ENCODE measurements around the gene CYTH4.
A peak's percentile ranks its signal among the peaks of the same experiment; 100 is the strongest.

Gene CYTH4

GRCh38 chr22:37280718-37281117 lies 1.6 kb upstream of the CYTH4 start:
- Histone ChIP-seq H3K9me3 (ENCODE audit: insufficient read depth, low read length) (peaks cover 4% of the 10 kb centered on the region; the same call in 1 of the 2 replicates), H3K9ac (ENCODE audit: insufficient read length, low read depth) (no peak overlapping the region), H3K27me3 (ENCODE audit: insufficient read depth, insufficient read length) (no peaks in the 10 kb centered on the region), H3K4me1 (ENCODE audit: insufficient read depth, insufficient read length) (peaks cover 21% of the 10 kb centered on the region), H3K4me3 (ENCODE audit: insufficient read length, low read depth) (no peak overlapping the region), H3K36me3 (ENCODE audit: insufficient read depth, insufficient read length, low read length) (no peaks in the 10 kb centered on the region)
- no peak for DNase-seq (ENCODE audit: low read depth, low spot score)
- TF ChIP-seq SUZ12 (IDR thresholded peaks at IDR 0.05; ENCODE audit: extremely low read depth, insufficient read depth, insufficient read length) (no peak), YY1 (IDR thresholded peaks at IDR 0.05; ENCODE audit: insufficient read depth, insufficient read length) (no peak), ZNF274 (IDR thresholded peaks at IDR 0.05; ENCODE audit: low read depth, low read length) (no peak)

DNA sequence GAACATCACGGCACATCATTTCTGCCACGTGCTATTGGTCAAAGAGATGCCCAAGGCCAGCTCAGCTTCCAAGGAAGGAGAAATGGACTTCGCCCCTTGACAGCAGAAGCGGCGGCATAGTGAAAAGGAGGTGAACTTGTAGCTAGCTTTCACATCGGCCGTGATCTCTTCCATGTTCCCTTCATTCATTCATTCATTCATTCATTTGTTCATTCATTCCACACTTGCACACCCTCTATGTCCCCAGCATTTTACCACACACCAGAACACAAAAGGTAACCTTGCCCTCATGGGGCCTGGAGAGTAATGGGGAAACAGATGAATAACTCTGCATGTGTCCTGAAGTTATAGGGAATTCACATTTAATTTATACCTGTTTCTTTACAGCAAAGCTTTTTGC lies 1.1 kb upstream of the CYTH4 start:
- H3K9ac ChIP-seq (ENCODE audit: insufficient read length, low read depth) = no peak overlapping the region
- H3K4me3 ChIP-seq (ENCODE audit: insufficient read length, low read depth) = no peak overlapping the region
- H3K4me1 ChIP-seq (ENCODE audit: insufficient read depth, insufficient read length) = peaks cover 21% of the 10 kb centered on the region
- no peaks in the 10 kb centered on the region for H3K36me3 ChIP-seq (ENCODE audit: insufficient read depth, insufficient read length, low read length)
- no peak for DNase-seq (ENCODE audit: low read depth, low spot score)
- peaks cover 4% of the 10 kb centered on the region; the same call in 1 of the 2 replicates for H3K9me3 ChIP-seq (ENCODE audit: insufficient read depth, low read length)
- TF ChIP-seq SUZ12 (IDR thresholded peaks at IDR 0.05; ENCODE audit: extremely low read depth, insufficient read depth, insufficient read length) (no peak), ZNF274 (IDR thresholded peaks at IDR 0.05; ENCODE audit: low read depth, low read length) (no peak), YY1 (IDR thresholded peaks at IDR 0.05; ENCODE audit: insufficient read depth, insufficient read length) (no peak)
- no peaks in the 10 kb centered on the region for H3K27me3 ChIP-seq (ENCODE audit: insufficient read depth, insufficient read length)

DNA sequence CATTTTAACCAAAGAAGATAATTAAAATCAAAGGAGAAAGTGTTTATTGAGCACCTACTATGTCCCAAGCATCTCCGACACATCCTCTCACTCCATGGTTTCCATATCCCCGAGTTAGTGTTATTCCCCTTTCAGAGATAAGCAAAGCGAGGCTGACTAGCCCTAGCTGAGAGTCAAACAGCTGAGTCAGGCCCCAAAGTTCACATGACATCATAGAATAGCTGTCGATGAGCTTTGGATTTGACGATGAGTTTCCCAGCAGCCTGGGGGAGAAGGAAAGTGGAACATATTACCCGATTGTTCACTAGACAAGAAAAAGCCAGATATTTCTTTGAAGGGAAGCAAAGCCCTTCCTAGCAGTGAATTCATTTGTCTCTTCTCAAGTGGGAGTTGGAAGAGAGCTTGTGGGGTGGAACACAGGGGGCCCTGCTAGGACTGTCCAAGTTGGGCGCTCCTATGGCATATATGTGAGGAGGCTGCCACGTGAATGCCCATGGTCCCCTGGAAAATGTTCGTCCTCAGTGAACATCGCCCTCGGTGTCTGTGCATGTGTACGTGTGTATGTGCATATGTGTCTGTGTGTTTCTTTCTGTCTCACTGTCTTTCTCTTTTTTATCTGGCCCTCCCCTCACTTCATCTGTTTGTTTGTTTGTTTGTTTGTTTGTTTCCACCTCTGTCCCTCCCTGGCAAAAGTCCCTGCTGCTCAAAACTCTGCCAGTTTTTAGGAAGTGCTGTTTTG lies 493 bp upstream of the CYTH4 start:
- TF ChIP-seq ZNF274 (IDR thresholded peaks at IDR 0.05; ENCODE audit: low read depth, low read length) (no peak), SUZ12 (IDR thresholded peaks at IDR 0.05; ENCODE audit: extremely low read depth, insufficient read depth, insufficient read length) (no peak), YY1 (IDR thresholded peaks at IDR 0.05; ENCODE audit: insufficient read depth, insufficient read length) (no peak)
- H3K4me1 ChIP-seq (ENCODE audit: insufficient read depth, insufficient read length) = peaks cover 21% of the 10 kb centered on the region
- no peak for DNase-seq (ENCODE audit: low read depth, low spot score)
- H3K4me3 ChIP-seq (ENCODE audit: insufficient read length, low read depth) = no peak overlapping the region
- peaks cover 4% of the 10 kb centered on the region; the same call in 1 of the 2 replicates for H3K9me3 ChIP-seq (ENCODE audit: insufficient read depth, low read length)
- H3K9ac ChIP-seq (ENCODE audit: insufficient read length, low read depth) = no peak overlapping the region
- H3K27me3 ChIP-seq (ENCODE audit: insufficient read depth, insufficient read length) = no peaks in the 10 kb centered on the region
- H3K36me3 ChIP-seq (ENCODE audit: insufficient read depth, insufficient read length, low read length) = no peaks in the 10 kb centered on the region

GRCh38 chr22:37283393-37283937 lies 1.2 kb downstream of the CYTH4 start:
- Histone ChIP-seq H3K4me3 (ENCODE audit: insufficient read length, low read depth) (no peak overlapping the region), H3K9ac (ENCODE audit: insufficient read length, low read depth) (no peak overlapping the region), H3K36me3 (ENCODE audit: insufficient read depth, insufficient read length, low read length) (no peaks in the 10 kb centered on the region), H3K27me3 (ENCODE audit: insufficient read depth, insufficient read length) (no peaks in the 10 kb centered on the region), H3K4me1 (ENCODE audit: insufficient read depth, insufficient read length) (peaks cover 21% of the 10 kb centered on the region), H3K9me3 (ENCODE audit: insufficient read depth, low read length) (peaks cover 4% of the 10 kb centered on the region; the same call in 1 of the 2 replicates)
- TF ChIP-seq SUZ12 (IDR thresholded peaks at IDR 0.05; ENCODE audit: extremely low read depth, insufficient read depth, insufficient read length) (no peak), ZNF274 (IDR thresholded peaks at IDR 0.05; ENCODE audit: low read depth, low read length) (no peak), YY1 (IDR thresholded peaks at IDR 0.05; ENCODE audit: insufficient read depth, insufficient read length) (no peak)
- DNase-seq (ENCODE audit: low read depth, low spot score) = no peak

DNA sequence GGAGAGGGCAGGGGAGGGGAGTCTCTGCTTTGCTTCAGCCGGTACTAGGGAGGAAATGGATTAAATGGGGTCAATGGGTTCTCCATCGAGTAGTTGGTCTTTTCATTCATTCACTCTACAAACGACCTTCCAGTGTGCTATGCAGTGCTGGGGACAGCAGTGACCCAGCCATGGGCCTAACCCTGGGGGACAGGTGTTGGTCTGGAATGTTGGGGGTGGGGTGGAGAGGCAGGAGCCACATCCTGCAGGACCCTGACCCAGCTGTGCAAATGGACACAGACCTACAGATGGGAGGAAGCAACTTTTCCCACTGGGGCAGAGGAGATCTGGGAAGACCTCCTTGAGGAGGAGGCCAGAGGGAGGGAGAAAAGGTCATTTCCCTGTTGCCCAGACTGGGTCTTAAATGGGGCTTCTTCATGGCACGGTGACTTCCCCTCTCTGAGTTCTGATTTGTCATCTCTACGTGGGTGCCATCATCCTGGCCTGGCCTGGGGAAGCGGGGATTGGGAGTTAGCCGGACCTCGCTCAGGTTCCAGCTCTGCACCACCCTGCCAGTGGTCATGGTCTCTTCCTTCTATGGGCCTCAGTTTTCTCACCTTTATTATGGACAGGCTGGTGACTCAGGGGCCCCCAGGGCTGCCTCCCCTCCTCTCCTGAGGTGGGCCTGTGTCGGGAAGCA lies 2.0 kb downstream of the CYTH4 start:
- Histone ChIP-seq H3K9me3 (ENCODE audit: insufficient read depth, low read length) (peaks cover 4% of the 10 kb centered on the region; the same call in 1 of the 2 replicates), H3K9ac (ENCODE audit: insufficient read length, low read depth) (peak overlapping the region; percentile 21), H3K27me3 (ENCODE audit: insufficient read depth, insufficient read length) (peaks cover 3% of the 10 kb centered on the region), H3K4me3 (ENCODE audit: insufficient read length, low read depth) (no peak overlapping the region), H3K4me1 (ENCODE audit: insufficient read depth, insufficient read length) (peaks cover 21% of the 10 kb centered on the region), H3K36me3 (ENCODE audit: insufficient read depth, insufficient read length, low read length) (no peaks in the 10 kb centered on the region)
- no peak for TF ChIP-seq SUZ12 (IDR thresholded peaks at IDR 0.05; ENCODE audit: extremely low read depth, insufficient read depth, insufficient read length)
- TF ChIP-seq ZNF274 (IDR thresholded peaks at IDR 0.05; ENCODE audit: low read depth, low read length) = no peak
- no peak for TF ChIP-seq YY1 (IDR thresholded peaks at IDR 0.05; ENCODE audit: insufficient read depth, insufficient read length)
- no peak for DNase-seq (ENCODE audit: low read depth, low spot score)

DNA sequence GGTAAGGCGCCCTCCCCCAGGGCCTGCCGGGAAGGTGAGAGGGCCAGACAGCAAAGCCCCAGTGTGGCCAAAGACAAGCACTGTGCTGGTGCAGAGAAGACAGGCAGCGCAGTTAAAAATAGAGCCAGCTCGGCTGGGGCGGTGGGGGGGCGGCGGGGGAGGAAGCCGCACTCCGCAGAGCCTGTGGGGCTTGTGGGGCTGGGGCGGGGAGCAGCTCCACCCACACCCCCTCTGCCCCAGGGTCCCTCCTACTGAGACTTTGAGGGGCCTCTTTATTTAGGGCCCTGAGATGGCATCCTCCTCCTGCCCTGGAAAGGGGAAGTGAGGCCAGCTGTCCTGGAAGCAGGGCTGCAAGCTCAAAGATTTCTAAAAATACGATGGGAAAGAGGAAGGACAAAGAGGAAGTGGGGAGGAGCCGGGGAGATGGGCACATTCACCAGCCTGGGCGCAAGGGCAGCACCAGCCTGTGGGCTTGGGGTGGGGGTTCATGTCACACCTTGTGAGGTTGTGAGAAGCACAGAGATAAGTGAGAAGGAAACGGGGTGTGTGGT lies 2.6 kb downstream of the CYTH4 start:
- no peak overlapping the region for H3K9ac ChIP-seq (ENCODE audit: insufficient read length, low read depth)
- H3K4me3 ChIP-seq (ENCODE audit: insufficient read length, low read depth) = no peak overlapping the region
- peaks cover 3% of the 10 kb centered on the region for H3K27me3 ChIP-seq (ENCODE audit: insufficient read depth, insufficient read length)
- peaks cover 18% of the 10 kb centered on the region for H3K4me1 ChIP-seq (ENCODE audit: insufficient read depth, insufficient read length)
- peaks cover 4% of the 10 kb centered on the region; the same call in 1 of the 2 replicates for H3K9me3 ChIP-seq (ENCODE audit: insufficient read depth, low read length)
- TF ChIP-seq ZNF274 (IDR thresholded peaks at IDR 0.05; ENCODE audit: low read depth, low read length) (no peak), YY1 (IDR thresholded peaks at IDR 0.05; ENCODE audit: insufficient read depth, insufficient read length) (no peak), SUZ12 (IDR thresholded peaks at IDR 0.05; ENCODE audit: extremely low read depth, insufficient read depth, insufficient read length) (no peak)
- H3K36me3 ChIP-seq (ENCODE audit: insufficient read depth, insufficient read length, low read length) = no peaks in the 10 kb centered on the region
- DNase-seq (ENCODE audit: low read depth, low spot score) = no peak
